ENCODE data around the gene ZDHHC14. TPM values are rescaled to one million over a fixed set of nuclear protein-coding genes. Genes with fewer than 3 reads are reported as not detected.

Gene ZDHHC14
- total and polyA plus RNA-seq, 7 donors: 2.4 to 12.6 (median 9.6) TPM

GRCh38 chr6:157412791-157413190, 31.8 kb downstream of the ZDHHC14 start:
- H3K4me3 ChIP-seq: no peak overlapping the region
- 92 to 94% methylated on average over 11 of the region's 11 CpGs for WGBS, 2 donors
- no peak overlapping the region for H3K27ac ChIP-seq
- no peak for DNase-seq
- intact Hi-C loops (cut with DNase I): no loop called here
- no peaks in the 10 kb centered on the region for H3K36me3 ChIP-seq
- no peaks in the 10 kb centered on the region for H3K4me1 ChIP-seq
- no peaks in the 10 kb centered on the region for H3K9me3 ChIP-seq
- no peaks in the 10 kb centered on the region for H3K27me3 ChIP-seq
- no peak for TF ChIP-seq POLR2A (IDR thresholded peaks at IDR 0.05)
- TF ChIP-seq, protein P1, sequence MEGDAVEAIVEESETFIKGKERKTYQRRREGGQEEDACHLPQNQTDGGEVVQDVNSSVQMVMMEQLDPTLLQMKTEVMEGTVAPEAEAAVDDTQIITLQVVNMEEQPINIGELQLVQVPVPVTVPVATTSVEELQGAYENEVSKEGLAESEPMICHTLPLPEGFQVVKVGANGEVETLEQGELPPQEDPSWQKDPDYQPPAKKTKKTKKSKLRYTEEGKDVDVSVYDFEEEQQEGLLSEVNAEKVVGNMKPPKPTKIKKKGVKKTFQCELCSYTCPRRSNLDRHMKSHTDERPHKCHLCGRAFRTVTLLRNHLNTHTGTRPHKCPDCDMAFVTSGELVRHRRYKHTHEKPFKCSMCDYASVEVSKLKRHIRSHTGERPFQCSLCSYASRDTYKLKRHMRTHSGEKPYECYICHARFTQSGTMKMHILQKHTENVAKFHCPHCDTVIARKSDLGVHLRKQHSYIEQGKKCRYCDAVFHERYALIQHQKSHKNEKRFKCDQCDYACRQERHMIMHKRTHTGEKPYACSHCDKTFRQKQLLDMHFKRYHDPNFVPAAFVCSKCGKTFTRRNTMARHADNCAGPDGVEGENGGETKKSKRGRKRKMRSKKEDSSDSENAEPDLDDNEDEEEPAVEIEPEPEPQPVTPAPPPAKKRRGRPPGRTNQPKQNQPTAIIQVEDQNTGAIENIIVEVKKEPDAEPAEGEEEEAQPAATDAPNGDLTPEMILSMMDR (IDR thresholded peaks at IDR 0.05): no peak
- TF ChIP-seq EP300 (IDR thresholded peaks at IDR 0.05): no peak
- no peak for TF ChIP-seq POLR2AphosphoS5 (IDR thresholded peaks at IDR 0.05)

- intact Hi-C loops (cut with DNase I): no loop called here
- Histone ChIP-seq H3K4me3 (no peak overlapping the region), H3K27ac (no peak overlapping the region), H3K9me3 (no peaks in the 10 kb centered on the region), H3K27me3 (no peaks in the 10 kb centered on the region), H3K36me3 (no peaks in the 10 kb centered on the region), H3K4me1 (no peaks in the 10 kb centered on the region)
- 83% methylated on average over 8 of the region's 8 CpGs for WGBS, 2 donors
- TF ChIP-seq, protein P1 (IDR thresholded peaks at IDR 0.05): no peak
- TF ChIP-seq EP300 (IDR thresholded peaks at IDR 0.05) (no peak), POLR2A (IDR thresholded peaks at IDR 0.05) (no peak), POLR2AphosphoS5 (IDR thresholded peaks at IDR 0.05) (no peak)
- no peak for DNase-seq
Observed at GRCh38 chr6:157420497-157420896, 39.5 kb downstream of the ZDHHC14 start.

- no peak for DNase-seq
- Histone ChIP-seq H3K9me3 (no peaks in the 10 kb centered on the region), H3K4me3 (no peak overlapping the region), H3K4me1 (no peaks in the 10 kb centered on the region), H3K27ac (no peak overlapping the region), H3K27me3 (no peaks in the 10 kb centered on the region), H3K36me3 (no peaks in the 10 kb centered on the region)
- 36 to 70% methylated on average over 11 of the region's 11 CpGs for WGBS, 2 donors
- TF ChIP-seq POLR2AphosphoS5 (IDR thresholded peaks at IDR 0.05) (no peak), EP300 (IDR thresholded peaks at IDR 0.05) (no peak), POLR2A (IDR thresholded peaks at IDR 0.05) (no peak)
- TF ChIP-seq, protein P1 (IDR thresholded peaks at IDR 0.05): no peak
- intact Hi-C loops (cut with DNase I): no loop called here
Observed at GRCh38 chr6:157424491-157425020, 43.6 kb downstream of the ZDHHC14 start.

GRCh38 chr6:157427969-157428368, 47.0 kb downstream of the ZDHHC14 start:
- intact Hi-C loops (cut with DNase I): no loop called here
- no peak for DNase-seq
- WGBS, 2 donors: 91 to 93% methylated on average over 7 of the region's 7 CpGs
- no peak overlapping the region for H3K27ac ChIP-seq
- TF ChIP-seq POLR2A (IDR thresholded peaks at IDR 0.05) (no peak), POLR2AphosphoS5 (IDR thresholded peaks at IDR 0.05) (no peak), EP300 (IDR thresholded peaks at IDR 0.05) (no peak)
- TF ChIP-seq, protein P1 (IDR thresholded peaks at IDR 0.05): no peak
- H3K36me3 ChIP-seq: no peaks in the 10 kb centered on the region
- no peaks in the 10 kb centered on the region for H3K4me1 ChIP-seq
- no peaks in the 10 kb centered on the region for H3K27me3 ChIP-seq
- H3K4me3 ChIP-seq: no peak overlapping the region
- H3K9me3 ChIP-seq: no peaks in the 10 kb centered on the region
